GM18861 (cell line): ENCODE measurements around the gene APOO.
"Not testable (repeated sequence)": the region's sequence is repeated elsewhere in the genome, so short reads cannot be mapped to it uniquely, and the experiment has no call there.

Source experiments
- ATAC-seq: cut with Tn5 transposase; IDR thresholded peaks from one replicate; pipeline ENCODE4 v1.9.1; 2021; ENCODE audit not compliant: unreplicated experiment

APOO gene

DNA sequence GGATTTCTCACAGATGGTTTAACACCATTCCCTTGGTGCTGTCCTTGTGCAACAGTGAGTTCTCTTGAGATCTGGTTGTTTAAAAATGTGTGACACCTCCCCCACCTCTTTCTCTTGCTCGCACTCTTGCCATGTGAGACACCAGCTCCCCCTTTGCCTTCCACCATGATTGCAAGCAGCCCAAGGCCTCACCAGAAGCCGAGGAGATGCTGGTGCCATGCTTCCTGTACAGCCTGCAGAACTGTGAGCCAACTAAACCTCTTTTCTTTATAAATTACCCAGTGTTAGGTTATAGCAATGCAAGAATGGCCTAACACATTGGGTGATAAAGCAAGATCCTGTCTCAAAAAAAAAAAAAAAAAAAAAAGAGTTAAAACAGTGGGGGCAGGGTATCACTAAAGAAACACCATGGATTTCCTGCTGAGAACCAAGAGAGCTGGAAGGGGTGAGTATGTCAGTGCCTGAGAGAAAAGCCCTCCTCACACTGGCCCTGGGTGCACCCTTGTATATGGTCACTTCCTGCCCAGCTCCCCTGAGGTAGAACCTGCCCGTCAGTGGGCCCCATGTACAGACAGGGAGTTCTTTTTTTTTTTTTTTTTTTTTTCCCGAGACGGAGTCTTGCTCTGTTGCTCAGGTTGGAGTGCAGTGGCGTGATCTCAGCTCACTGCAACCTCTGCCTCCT, 46.4 kb downstream of the APOO start:
- peak; percentile 67 for ATAC-seq

DNA sequence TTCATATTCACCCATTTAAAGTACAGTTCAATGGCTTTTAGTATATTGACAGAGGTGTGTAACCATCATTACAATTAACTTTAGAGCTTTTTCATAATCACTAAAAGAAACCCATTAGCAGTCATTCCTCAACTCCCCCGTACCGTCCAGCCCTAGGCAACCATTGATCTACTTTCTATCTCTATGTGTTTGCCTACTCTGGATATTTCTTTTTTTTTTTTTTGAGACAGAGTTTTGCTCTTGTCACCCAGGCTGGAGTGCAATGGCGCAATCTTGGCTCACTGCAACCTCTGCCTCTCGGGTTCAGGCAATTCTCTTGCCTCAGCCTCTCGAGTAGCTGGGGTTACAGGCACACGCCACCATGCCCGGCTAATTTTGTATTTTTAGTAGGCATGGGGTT, 48.5 kb downstream of the APOO start:
- ATAC-seq: not testable (repeated sequence)

DNA sequence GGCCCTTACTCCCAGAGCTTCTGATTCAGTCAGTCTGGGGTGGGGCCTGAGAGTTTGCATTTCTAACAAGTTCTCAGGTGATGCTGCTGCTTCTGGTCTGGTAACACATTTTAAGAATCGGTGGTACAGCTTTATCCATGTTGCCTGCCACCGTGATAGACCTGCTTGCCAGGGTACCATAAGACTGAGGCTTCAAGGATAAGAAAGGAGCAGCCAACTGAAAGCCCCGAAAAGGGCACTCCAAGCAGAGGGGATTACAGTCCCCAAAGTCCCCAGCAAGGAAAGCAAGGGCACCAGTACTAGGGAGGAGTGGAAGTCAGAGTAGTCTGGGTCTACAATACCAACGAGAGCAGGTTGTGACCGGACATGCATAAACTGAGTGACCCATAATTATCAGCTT, 49.8 kb downstream of the APOO start:
- ATAC-seq: no peak

DNA sequence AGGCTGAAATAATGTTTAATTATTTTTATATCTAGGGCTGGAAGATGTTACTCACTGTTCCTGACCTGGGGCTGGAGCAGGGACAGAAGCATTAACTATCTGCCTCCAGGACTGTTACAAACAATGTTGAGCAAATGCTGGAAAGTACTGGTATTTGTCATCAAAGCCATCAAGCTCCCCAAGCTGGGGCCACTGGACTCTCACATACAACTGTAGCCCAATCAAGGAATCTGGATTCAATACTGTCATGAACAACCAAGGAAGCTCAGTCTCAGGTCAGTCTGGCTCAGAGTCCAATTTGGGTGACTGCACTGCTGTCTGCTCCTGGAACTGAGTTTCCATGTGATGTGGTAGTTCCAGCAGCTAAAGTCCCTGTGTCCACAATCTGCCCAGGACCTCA, 50.4 kb downstream of the APOO start:
- no peak for ATAC-seq

DNA sequence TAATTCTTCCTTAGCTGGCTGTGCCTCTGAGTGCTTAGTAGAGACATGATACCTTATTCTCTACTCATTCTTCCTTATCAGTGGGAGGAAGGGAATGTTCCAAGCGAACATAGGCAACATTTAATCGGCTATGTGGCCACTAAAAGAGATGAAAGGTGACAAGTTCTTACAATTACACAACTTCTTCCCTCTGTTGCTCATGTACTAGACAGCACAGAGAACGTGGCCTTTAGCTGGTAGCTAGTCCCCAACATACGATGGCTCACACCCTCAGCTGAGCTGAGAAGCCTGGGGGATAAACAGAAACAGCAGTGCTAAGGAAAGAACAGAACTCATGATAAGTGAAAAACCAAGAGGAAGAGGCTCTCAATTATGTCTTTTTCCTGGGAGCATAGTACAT, 52.2 kb downstream of the APOO start:
- no peak for ATAC-seq

DNA sequence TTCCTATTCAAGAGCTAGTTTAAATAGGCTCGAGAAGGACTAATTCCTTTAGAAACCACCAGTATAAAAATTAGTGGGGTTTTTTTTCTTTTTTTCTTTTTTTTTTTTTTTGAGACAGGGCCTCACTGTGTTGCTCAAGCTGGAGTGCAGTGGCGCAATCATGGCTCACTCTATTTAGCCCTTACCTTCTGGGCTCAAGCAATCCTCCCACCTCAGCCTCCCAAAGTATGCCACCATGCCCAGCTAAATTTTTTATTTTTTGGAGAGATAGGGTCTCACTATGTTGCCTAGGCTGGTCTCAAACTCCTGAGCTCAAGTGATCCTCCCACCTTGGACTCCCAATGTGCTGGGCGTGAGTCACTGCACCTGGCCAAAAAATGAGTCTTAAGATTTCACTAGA, 52.8 kb downstream of the APOO start:
- no peak for ATAC-seq

DNA sequence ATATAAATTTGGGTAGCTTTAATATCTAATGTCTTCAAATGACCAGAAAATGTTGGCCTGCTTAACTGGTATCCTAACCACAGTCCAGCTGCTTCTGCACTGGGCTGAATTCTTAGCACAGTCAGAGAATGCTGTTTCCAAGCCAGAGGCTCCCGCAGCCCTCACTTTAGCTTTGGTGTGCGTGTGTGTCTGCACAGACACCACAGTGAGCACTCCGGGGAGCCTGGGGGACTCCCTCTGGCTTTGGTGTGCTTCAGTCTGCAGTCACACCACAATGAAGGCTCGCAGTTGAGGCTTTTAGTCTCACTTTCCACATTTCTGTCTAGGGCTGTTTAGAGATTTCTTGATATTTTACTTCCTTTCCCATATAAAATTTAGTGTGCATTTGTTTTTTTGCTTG, 53.6 kb downstream of the APOO start:
- no peak for ATAC-seq

DNA sequence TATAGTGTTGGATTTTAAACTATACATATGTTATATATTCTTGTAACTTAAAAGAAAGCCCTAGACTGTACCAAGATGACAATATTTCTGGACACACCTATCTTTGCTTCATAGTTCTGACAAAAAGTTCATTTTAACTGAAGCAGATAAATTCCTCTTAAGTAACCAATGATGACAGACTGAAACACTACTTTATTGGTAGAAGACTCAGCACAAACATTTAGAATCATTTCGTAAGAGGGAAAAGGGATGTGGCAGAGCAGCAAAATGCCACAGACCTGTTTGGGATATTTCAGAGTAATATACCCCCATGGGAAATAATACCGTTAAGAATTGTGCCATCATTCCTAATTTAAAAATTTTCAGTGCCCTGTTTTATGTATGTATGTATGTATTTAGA, 56.2 kb downstream of the APOO start:
- no peak for ATAC-seq

DNA sequence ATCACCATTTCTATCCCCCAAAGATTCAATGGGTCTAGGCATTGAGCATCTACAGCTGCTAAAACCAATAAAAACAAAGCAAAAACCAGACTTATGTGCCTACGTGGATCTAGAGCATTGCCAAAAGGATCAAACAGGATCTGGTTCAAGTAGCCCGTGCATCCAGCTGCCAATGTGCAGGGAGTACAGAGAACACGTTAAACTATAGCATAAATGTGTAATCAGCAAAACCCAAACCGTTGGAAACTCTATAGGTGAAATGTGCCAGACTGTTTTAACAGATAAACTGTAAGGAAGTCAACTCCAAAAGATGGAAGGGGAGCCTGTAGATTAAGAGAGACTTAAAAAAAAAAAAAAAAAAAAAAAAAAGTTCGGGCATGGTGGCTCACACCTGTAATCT, 58.5 kb downstream of the APOO start:
- ATAC-seq: no peak

DNA sequence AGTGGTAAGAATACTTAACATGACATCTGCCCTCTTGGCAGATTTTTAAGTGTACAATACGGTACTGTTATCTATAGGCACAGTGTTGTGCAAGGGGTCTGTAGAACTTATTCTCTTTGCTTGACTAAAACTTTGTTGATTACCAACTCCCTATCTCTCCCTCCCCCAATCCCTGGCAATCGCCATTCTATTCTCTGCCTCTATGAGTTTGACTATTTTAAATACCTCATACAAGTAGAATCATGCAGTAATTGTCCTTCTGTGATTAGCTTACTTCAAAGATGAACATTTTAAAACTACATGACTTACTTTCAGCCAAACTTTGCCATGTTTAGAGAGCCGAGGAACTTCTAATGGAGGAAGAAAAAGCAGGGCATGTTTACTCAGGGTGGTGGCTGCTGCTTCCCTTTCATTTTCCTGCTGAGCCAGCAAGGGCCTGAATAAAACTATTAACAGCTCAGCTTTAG, 62.4 kb downstream of the APOO start:
- ATAC-seq: no peak

DNA sequence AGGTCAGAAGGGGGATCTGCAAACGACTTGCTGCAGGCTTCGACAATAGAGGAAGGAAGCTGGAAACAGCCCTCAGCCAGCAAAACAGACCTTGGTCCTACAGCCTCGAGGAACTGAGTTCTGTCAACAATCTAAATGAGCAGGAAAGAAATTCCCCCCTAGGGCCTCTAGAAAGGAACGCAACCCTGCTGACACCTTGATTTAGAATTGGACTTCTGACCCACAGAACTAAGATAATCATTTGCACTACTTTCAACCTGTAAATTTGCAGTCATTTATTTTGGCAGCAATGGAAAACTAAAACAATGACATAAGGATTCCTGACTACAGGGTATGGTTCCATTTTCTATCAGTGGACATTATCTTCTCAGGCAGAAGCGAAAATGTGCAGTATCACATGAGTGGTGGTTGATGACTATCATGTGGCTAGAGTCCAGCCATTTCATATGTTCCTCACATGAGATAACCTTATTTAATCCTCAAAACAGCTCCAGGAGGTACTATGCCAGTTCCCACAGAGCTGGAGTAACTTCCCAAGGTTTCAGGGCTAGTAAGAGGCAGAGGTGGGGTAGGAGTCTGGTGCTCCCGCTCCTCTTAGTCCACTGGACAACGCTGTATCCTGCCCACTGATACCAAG, 63.1 kb downstream of the APOO start:
- ATAC-seq: no peak

DNA sequence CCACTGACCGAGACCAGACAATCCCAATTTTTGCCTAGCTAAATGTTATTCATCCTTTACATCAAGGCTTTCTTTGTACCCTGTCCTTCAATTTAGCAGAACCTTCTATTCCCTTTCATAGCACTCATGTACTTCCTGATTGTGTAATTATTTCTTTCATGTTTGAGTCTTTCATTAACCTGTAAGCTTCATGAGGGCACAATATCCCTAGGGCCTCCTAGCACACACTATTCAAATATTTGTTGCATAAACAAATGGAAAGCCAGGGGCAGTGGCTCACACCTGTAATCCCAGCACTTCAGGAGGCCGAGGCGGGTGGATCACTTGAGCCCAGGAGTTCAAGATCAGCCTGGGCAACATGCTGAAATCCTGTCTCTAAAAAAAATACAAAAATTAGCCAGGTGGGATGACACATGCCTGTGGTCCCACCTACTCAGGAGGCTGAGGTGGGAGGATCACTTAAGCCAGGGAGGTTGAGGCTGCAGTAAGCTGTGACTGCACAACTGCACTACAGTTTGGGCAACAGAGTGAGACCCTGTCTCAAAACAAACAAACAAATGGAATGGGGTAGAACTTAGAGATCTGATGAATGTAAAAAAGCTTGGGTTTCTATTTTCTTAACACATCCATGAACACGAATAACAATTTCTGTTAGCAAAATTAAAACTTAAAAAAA, 65.8 kb downstream of the APOO start:
- ATAC-seq: no peak

DNA sequence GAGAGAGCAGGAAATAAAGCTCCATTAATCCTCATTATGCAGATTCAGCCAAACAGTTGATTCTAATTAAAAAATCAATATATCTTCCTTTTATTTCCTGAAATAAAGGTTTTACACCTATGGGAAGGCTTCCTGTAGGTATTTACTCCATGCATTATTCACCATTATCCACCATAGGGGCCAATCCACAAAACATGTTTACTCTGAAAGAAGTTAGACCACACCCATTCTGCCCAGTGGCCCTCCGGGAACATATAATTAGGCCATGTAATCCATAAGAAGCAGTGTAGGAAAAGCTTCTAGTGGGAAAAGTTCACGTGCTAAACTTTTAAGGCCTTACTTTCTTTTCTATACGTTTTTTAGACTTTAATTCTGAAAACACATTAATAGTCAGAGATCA, 67.1 kb downstream of the APOO start:
- ATAC-seq: no peak

DNA sequence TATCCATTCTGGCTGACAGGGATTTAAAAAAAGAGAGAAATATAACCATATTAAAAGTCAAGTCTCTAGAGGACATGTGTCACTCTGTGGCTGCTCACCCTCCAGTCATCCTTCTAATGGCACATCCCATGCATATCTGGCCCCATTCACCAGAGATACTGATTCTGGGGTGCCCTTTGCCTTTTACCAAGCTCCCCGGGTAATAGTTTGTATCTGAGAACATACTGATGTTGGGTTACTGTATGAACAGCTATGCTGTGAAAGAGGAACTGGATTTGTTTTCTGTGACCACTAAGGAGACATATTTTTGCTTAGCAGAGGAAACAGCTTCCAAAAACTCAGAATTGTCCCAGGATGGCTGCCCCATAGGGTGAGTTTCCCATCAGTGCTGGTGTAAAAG, 68.8 kb downstream of the APOO start:
- no peak for ATAC-seq

DNA sequence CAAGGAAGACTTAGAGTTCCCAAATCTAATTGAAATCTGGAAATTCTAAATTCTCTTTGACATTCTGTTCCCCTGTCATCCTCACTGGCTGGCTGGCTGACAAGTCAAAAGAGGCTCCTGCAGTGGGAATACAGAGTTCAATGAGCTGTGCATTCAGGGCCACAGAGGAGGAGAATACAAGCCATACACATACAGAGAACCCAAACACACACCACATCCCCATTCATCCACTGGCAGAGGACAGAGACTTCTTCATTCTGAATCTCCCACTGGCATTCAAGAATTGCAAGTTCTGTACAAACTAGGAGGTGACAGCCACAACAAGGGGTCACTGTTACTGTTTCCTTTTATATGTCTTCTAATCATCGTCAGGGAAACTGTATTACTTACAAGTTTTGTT, 75.0 kb downstream of the APOO start:
- ATAC-seq: no peak

DNA sequence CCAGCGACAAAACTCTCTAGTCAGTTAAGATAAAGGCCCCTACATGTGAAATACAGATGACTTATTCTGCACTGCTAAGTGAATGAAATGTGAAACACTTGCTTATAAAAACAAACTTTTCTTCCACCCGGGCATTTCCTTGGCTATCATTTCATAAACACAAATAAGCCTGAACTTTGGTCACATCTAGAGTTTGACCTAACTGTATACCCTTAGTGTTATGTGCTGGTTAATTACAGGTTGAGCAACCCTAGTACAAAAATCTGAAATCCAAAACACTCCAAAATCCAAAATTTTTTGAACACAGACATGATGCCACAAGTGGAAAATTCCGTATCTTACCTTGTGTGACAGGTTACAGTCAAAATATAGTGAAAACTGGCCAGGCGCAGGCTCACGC, 78.9 kb downstream of the APOO start:
- no peak for ATAC-seq

DNA sequence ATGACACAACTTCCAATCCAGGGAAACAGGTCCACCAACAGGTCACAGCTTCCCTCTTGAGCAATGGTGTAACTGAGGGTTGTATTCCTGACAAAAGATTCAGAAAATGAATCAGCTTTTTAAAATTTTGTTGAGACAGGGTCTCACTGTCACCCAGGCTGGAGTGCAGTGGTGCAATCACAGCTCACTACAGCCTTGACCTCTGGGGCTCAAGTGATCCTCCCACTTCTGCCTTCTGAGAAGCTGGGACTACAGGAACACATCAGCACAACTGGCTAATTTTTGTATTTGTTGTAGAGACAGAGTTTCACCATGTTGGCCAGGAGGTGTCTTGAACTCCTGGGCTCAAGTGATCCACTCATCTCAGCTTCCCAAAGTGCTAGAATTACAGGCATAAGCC, 81.1 kb downstream of the APOO start:
- no peak for ATAC-seq

DNA sequence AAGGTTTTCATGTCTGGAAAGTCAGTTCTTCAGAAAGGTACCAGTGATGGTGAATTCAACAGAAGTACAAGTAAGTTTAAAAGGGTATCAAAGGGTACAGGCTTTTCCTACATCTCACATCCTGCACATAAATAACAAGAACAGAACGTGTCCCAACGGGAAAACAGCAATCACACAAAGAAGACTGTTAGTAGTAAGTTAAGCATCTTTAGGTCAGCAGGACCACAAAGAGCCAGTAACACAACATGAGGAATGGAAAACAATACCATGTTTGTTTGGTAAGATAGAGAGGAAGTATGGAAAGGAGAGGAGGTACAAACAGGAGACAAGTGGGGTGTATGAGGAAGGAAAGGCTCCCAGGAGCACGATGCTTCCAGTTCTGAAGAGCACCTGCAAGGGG, 81.5 kb downstream of the APOO start:
- ATAC-seq: no peak

DNA sequence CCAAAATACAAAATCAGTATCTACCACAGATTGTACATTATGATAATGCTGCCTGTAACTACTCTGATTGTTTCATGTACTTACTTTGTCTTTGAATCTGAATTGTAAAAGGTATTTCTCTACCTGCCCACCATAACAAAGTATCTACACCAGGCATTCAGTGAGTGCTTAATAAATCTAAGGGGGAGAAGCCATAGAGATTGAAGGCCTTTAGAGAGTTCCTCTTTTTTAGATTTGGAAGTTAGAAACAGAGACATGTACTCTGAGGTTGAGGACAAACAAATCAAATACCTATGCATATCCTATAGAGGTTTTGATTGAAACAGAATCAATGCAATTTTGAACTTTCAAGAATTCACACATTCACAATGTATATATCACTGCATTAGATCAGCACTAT, 82.1 kb downstream of the APOO start:
- no peak for ATAC-seq

DNA sequence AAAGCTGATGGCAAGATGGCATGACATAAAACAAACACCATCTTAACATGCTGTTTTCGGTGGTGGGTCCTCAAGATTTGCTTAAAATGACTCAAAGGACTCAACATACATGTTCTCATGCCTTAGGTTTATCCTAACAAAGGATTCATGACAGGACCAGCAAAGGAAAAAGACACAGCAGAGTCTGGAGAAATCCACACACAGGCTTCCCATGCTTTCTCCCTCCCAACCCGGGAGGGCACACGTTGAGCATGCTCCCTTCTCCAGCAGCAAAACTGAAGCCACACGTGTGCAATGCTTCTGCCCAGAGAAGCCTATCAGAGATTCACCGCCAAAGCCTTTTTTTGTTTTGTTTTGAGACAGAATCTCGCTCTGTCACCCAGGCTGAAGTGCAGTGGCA, 84.9 kb downstream of the APOO start:
- ATAC-seq: no peak

DNA sequence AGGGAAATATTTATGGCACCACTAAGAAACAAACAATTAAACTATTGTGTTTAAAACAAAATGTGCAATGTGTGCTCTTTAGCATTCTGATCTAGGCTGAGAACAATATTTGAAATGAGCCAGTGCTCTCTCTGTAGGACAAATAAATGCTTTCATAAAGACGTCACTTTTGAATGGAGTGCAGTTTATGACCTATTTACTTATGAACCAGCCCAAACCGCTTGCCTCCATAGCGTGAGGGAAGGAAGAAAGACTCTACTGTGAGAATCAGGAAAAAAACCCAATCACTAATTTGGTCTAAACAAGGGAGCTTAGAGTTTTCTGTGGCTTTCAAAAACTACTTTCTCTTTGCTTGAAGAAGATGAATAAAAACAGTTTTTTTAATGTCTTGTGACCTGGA, 85.3 kb downstream of the APOO start:
- ATAC-seq: no peak

DNA sequence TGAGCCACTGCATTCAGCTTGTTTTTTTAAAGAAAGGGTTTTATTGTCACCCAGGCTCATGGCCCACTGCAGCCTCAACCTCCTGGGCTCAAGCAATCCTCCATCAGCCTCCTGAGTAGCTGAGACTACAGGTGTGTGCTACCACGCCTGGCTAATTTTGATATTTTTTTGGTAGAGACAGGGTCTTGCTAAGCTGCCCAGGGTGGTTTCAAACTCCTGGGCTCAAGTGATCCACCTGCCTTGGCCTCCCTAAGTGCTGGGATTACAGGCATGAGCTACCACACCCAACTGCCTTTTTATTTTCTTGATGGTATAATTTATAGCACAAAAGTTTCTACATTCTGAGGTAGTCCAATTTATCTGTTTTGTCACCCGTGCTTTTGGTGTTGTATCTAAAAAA, 85.9 kb downstream of the APOO start:
- no peak for ATAC-seq
